ENCODE measurements around the gene STEAP4. TPM values are rescaled to one million over a fixed set of nuclear protein-coding genes. Genes with fewer than 3 reads are reported as not detected.

The STEAP4 gene
- polyA plus RNA-seq (ENCODE audit: insufficient read length in 3 of 3): under 1 TPM; 0.18 to 0.28 (median 0.20) TPM
- long read RNA-seq, donor 1: 0 reads
- long read RNA-seq, donor 2: 0 reads
- long read RNA-seq, donor 3: 0 reads
- long read RNA-seq, donor 4: 0 reads
- long read RNA-seq, donor 5: 0 reads
- long read RNA-seq, donor 6: 0 reads
- long read RNA-seq, donor 7: 0 reads
- long read RNA-seq, donor 8: 0 reads
- long read RNA-seq, donor 9: 0 reads
- long read RNA-seq, donor 10: 0 reads
- long read RNA-seq, donor 11: 0 reads
- long read RNA-seq, donor 12: 0 reads
- long read RNA-seq, donor 13: 0 reads
- long read RNA-seq, donor 14: 0 reads
- long read RNA-seq, donor 15: 0 reads
- long read RNA-seq, donor 16: 0 reads

DNA sequence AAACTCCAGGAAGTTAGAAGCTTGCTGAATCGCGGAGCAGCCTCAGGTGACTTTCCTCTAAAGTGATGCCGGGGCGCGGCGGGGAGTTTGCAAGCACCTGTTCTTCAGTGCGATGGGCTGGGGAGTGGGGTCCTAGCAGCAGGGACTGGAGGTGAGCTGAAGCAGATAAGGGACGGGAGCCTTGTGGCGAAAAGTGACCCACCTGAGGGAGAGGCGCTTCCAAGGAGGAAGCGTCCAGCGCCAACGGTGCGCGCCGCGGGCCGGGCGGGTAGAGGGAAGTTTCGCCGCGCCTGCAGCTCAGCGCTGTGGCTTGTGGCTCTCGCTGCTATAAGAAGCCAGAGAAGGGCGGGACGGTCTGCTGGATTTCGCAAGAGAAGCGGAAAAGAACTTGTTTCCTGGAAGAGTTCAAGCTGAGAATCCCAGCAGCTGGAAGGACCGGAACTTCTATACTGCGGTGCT lies at the start of gene STEAP4:
Gene STEAP4, minus strand, starts transcription at position 305 of the 459 bp plus-strand sequence. CDS start 22,625 bp downstream, outside the sequence.
- DNase-seq (ENCODE audit: extremely low read depth in 1 of 11, low read depth in 9 of 11, low spot score in 4 of 11): peak in 10 of 11 donors; percentile 11 to 50 (median 38)

DNA sequence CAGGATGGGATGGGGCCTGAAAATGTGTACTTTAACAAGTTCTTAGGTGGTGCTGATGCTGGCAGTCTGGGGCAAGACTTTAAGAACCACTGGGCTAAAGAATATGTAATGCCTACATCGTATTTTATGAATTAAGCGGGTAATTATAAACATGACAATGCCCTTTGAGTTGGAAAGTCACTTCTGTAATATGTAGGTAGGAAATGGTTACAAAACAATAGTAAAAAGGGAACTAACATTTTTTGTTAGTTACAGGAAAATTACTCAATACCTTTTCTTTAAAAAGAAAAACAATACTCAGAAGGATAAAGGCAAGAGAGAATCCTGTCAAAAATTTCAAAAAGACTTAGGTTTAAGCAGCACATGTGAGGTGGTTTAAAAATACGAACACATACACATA lies 48.3 kb upstream of the STEAP4 start:
- DNase-seq (ENCODE audit: extremely low read depth in 1 of 11, low read depth in 9 of 11, low spot score in 4 of 11): no peak

GRCh38 chr7:88350118-88350517 lies 43.4 kb upstream of the STEAP4 start:
- DNase-seq (ENCODE audit: extremely low read depth in 1 of 11, low read depth in 9 of 11, low spot score in 4 of 11): no peak

DNA sequence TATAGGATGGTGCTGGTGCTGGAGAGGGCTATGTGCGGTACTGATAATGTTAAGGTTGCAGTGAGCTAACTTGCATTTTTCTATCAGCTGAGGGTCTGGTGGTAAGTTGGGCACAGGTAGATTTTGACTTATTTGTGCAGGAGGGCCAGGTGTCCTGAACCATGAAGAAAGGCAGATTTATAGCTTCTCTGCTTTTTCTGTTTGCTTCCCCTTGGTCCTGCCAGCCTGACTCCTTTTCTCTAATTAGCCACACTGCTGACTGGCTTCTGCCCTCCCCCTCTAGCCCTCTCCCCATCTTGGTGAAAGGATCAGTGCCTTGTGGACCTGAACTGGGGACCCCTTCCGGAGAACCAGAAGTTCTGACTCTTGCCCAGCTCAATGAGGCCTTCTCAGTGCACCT lies 40.8 kb upstream of the STEAP4 start:
- no peak for DNase-seq (ENCODE audit: extremely low read depth in 1 of 11, low read depth in 9 of 11, low spot score in 4 of 11)

DNA sequence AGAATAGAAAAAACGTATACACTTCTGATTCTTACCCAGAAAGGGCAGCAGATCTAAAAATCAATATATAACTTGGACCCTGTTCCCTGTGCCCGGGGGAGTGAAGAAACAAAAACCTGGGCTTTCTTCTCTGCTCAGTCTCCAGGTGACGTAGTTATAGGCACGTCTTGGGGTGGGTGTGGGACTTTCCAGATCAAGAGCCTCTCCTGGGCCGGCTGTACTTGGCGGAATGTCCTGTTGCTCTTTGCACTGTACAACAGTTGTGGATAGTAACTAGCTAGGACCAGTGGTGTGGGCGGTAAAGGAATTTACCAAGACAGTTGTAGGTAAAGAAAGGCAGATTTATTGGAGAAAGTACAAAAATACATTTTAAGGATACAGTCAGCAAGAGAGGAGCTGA lies 40.4 kb upstream of the STEAP4 start:
- peak in 1 of 11 donors; percentile 32 for DNase-seq (ENCODE audit: extremely low read depth in 1 of 11, low read depth in 9 of 11, low spot score in 4 of 11)

DNA sequence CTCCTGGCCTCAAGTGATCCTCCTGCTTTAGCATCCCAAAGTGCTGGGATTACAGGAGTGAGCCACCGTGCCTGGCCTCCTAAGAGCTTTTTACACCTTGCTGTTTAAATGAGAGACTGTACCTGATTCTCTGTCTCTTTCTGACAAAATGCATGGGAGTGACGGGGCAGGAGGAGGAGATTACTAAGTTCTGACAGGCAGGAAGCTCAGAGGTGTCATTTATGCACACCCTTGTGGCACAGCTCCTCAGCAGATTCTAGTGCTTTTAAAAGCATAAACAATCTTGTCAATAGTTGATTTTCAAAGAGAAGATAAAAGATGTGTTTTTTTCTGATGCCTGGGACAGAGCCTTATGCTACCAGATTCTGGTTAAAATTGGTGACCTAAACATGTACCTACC lies 39.7 kb upstream of the STEAP4 start:
- DNase-seq (ENCODE audit: extremely low read depth in 1 of 11, low read depth in 9 of 11, low spot score in 4 of 11): no peak

DNA sequence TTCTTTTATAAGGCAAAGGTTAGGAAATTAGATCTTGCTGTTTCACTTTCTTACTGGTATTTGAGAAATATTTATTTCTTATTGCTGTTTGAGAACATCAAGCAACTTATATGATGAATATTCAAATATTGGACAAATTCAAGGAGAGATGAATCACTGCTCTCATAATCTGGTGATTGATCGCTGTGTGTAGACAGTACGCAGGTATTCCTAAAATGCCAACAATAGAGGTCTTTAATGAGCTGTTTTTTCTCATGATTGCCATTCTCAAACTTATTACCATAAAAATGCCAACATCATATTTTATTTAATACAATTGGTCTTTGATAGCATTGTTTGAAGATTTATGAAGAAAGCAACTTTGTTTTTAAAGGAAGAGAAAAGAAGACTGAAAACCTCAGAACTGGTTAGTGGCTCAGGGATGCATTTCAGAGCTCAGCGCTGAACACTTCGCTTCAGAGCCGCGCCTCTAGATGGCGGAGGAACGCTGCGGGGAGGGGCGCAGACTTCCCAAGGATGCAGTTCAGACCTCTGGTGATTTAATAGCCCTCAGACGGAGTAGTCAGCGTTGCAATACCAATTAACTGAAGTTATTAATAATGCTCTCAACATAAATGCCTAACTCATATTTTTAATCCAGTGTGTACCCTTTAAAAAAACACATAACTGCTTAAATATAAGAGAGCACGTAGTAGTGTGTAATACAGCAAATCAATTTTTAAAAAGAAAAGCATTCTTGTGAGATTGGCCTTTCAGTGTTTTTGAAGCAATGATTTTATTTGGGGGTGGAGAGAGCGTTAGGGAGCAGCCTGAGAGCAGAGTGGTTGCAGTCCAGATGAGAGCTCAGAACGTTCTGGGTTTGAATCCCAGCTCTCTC lies 38.5 kb upstream of the STEAP4 start:
- DNase-seq (ENCODE audit: extremely low read depth in 1 of 11, low read depth in 9 of 11, low spot score in 4 of 11): peak in 6 of 11 donors; percentile 27 to 65 (median 42)

DNA sequence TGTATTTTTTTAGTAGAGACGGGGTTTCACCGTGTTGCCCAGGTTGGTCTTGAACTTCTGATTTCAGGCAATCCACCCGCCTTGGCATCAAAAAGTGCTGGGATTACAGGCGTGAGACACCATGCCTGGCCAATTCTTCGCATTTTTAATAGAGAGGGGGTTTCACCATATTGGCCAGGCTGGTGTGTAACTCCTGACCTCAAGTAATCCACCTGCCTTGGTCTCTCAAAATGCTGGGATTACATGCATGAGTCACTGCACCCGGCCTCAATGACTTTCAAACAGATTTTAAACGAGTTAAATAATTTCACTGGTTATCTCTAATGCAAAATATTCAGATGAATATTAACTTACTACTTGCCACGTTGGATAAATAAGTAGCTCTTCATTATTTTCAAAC lies 37.6 kb upstream of the STEAP4 start:
- DNase-seq (ENCODE audit: extremely low read depth in 1 of 11, low read depth in 9 of 11, low spot score in 4 of 11): no peak

GRCh38 chr7:88339195-88339922 lies 32.7 kb upstream of the STEAP4 start:
- DNase-seq (ENCODE audit: extremely low read depth in 1 of 11, low read depth in 9 of 11, low spot score in 4 of 11): no peak

GRCh38 chr7:88338503-88338902 lies 31.8 kb upstream of the STEAP4 start:
- no peak for DNase-seq (ENCODE audit: extremely low read depth in 1 of 11, low read depth in 9 of 11, low spot score in 4 of 11)

DNA sequence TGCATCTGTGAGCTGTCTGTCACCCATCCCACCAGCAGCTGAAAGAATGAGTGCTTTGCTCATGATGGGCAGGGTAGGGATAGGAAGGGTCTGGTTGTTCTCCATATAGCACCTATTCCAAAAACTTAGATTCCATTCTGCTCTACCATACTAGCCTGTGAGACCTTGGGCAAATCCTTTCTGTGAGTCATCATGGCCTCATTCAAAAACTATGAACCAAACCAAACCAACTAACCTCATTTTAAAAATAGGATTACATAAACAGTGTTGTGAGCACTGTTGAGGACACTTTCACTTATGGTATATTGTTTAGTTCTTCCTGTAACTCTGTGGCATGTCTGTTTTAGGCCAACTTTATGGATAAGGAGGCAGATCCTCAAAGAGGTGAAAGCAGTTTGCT lies 30.9 kb upstream of the STEAP4 start:
- DNase-seq (ENCODE audit: extremely low read depth in 1 of 11, low read depth in 9 of 11, low spot score in 4 of 11): no peak

- no peak for DNase-seq (ENCODE audit: extremely low read depth in 1 of 11, low read depth in 9 of 11, low spot score in 4 of 11)
These were observed 24.6 kb upstream of the STEAP4 start for GRCh38 chr7:88331322-88331721.

- DNase-seq (ENCODE audit: extremely low read depth in 1 of 11, low read depth in 9 of 11, low spot score in 4 of 11): no peak
These were observed 23.1 kb upstream of the STEAP4 start for GRCh38 chr7:88329532-88330463.

DNA sequence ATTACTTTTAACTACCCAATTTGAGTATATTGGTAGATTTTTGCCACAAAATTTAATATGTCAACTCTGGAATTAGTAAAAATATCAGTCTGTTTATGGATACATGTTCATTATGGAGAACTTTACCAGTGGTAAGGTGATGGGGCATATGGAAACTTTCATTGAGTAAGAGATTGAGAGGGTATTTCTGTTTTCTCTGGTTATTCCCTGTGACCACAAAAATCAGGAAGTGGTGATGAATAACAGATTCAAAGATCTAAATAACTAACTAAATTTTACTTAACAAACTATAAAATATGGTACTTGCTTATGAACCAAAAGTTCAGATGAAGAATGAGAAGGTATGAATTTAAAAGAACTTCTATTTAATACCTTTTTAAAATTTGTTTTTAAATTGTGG lies 22.1 kb upstream of the STEAP4 start:
- DNase-seq (ENCODE audit: extremely low read depth in 1 of 11, low read depth in 9 of 11, low spot score in 4 of 11): no peak

- no peak for DNase-seq (ENCODE audit: extremely low read depth in 1 of 11, low read depth in 9 of 11, low spot score in 4 of 11)
These were observed 18.0 kb upstream of the STEAP4 start for GRCh38 chr7:88324699-88325098.

GRCh38 chr7:88322151-88322550 lies 15.5 kb upstream of the STEAP4 start:
- no peak for DNase-seq (ENCODE audit: extremely low read depth in 1 of 11, low read depth in 9 of 11, low spot score in 4 of 11)

DNA sequence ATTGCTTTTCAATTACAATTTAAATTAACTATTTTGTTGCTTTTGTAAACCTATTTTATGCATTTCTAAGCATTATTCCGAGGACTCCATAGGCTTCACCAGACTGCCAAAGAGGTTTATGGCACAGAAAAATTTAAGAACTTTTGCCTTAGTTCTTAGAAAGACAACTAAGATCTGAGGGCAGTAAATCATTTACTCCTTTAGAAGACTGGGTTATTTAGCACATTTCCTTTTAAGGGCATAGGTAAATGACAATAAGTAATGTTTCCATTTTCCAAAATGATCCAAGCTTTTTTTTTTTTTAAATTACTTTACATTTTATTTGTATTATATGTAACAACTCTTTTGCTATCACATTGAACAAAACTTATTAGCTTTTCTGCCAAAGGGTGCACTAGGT lies 15.0 kb upstream of the STEAP4 start:
- no peak for DNase-seq (ENCODE audit: extremely low read depth in 1 of 11, low read depth in 9 of 11, low spot score in 4 of 11)

GRCh38 chr7:88318196-88318595 lies 11.5 kb upstream of the STEAP4 start:
- no peak for DNase-seq (ENCODE audit: extremely low read depth in 1 of 11, low read depth in 9 of 11, low spot score in 4 of 11)
